Stomach (tissue), 9 donors: ENCODE data around the gene SF1. TPM values are rescaled to one million over a fixed set of nuclear protein-coding genes. Genes with fewer than 3 reads are reported as not detected.

Source experiments
- DNase-seq, 2 donors: peaks; one replicate each; pipeline versions ENCODE4 v3.0.0 to v3.0.0-alpha.2; 2013 to 2019
- H3K27ac ChIP-seq, 5 donors: fragments of 200-600 bp in 4 of 5; sonication (generic) in 4 of 5; one replicate each; pipeline ENCODE4 v1.5.1; 2013 to 2019; ENCODE audit warnings: mild to moderate bottlenecking in 1 of 5, moderate library complexity in 1 of 5
- H3K27me3 ChIP-seq, 3 donors: fragments of 200-600 bp; sonication (generic); one replicate each; pipeline ENCODE4 v1.5.1; 2017 to 2019; ENCODE audit warnings: mixed run types in 1 of 3
- H3K36me3 ChIP-seq, 4 donors: fragments of 200-600 bp; sonication (generic); 1 replicate in 3 of 4; 2 replicates in 1 of 4; pipeline ENCODE4 v1.5.1; 2016 to 2019
- H3K4me1 ChIP-seq, 4 donors: fragments of 200-600 bp; sonication (generic); one replicate each; pipeline ENCODE4 v1.5.1; 2016 to 2019
- H3K4me3 ChIP-seq, 4 donors: fragments of 200-600 bp; sonication (generic) in 3 of 4; one replicate each; pipeline ENCODE4 v1.5.1; 2016 to 2019; ENCODE audit warnings: mild to moderate bottlenecking in 1 of 4
- H3K9me3 ChIP-seq, 4 donors: fragments of 200-600 bp; sonication (generic); one replicate each; pipeline ENCODE4 v1.5.1; 2016 to 2019
- EP300 ChIP-seq: sonication (generic); formaldehyde crosslinking; IDR thresholded peaks from one replicate; pipeline ENCODE4 v1.6.1; 2017; ENCODE audit warnings: antibody characterized with exemption
- POLR2A ChIP-seq, 4 donors: fragments of 450-650 bp; IDR thresholded peaks; one replicate each; pipeline ENCODE4 v1.6.1; 2016; ENCODE audit warnings: antibody characterized with exemption in 4 of 4, control low read depth in 2 of 4, mild to moderate bottlenecking in 1 of 4, moderate library complexity in 1 of 4
- POLR2AphosphoS5 ChIP-seq, 3 donors: sonication (generic); formaldehyde crosslinking; IDR thresholded peaks; one replicate each; pipeline ENCODE4 v1.6.1; 2016; ENCODE audit warnings: antibody characterized with exemption in 3 of 3
- WGBS, 5 donors: extraction: QIAGEN DNeasy Blood & Tissue Kit in 3 of 5; methylation state at CpG; one replicate each; pipeline versions ENCODE4 v1.1.5 to v1.1.7; 2013 to 2018; 5-methylcytosine and 5-hydroxymethylcytosine counted together
- intact Hi-C: fragments of 100-400 bp; cut with DNase I; formaldehyde crosslinking; loops from one replicate; pipeline ENCODE4 v1.15.1; 2023; ENCODE audit warnings: low total_unique reads
- polyA plus RNA-seq, 3 donors: library from polyadenylated mRNA; stranded (reverse); fragments of 200-250 nt; gene quantifications; one replicate each; pipeline ENCODE4 v1.2.3, GENCODE V29; 2013
- total RNA-seq, 5 donors: library from RNA; depleted of rRNA; stranded (reverse); fragments of >200 nt; gene quantifications; one replicate each; pipeline versions ENCODE4 v1.1.0 to v1.2.3, GENCODE V29; 2014 to 2016
- TF ChIP-seq, protein P1 (sequence below), 7 experiments: fragments of 450-650 bp in 4 of 7; fragments of 200-600 bp in 3 of 7; sonication (generic) in 3 of 7; IDR thresholded peaks; one replicate each; pipeline ENCODE4 v1.5.1; 2016 to 2019; ENCODE audit warnings: antibody characterized with exemption in 7 of 7, control low read depth in 2 of 7, mild to moderate bottlenecking in 1 of 7
- donor health status: healthy with polysubstance abuse.
- donor health status: Bipolar disorder and iron deficiency.
- donor health status: healthy.

The SF1 gene
- total and polyA plus RNA-seq, 8 donors, result 57.5 to 341 (median 248) TPM

DNA sequence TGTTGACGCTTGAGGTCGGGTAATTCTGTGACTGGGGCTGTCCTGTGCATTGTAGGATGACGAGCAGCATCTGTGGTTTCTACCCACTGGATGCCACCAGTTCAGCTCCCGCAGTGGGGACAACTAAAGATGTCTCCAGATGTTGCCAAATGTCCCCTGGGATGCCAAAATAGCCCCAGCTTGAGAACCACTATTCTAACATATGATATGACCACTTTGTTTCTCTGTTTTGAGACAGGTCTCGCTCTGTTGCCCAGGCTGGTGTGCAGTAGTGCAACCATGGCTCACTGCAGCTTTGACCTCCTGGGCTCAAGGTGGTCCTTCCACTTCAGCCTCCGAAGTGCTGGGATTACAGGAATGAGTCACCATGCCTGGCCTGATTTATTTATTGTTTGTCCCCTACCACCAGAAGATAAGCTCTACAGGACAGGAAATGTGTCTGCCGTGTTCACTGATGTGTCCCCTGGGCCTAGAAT, 36.4 kb upstream of the SF1 start:
- Histone ChIP-seq H3K4me1 (peaks cover 1 to 11% (median 6%) of the 10 kb centered on the region in 4 donors), H3K4me3 (no peak overlapping the region), H3K9me3 (no peaks in the 10 kb centered on the region), H3K27me3 (no peaks in the 10 kb centered on the region), H3K36me3 (no peaks in the 10 kb centered on the region), H3K27ac (no peak overlapping the region)
- TF ChIP-seq EP300 (no peak), POLR2A (IDR thresholded peaks at IDR 0.05) (no peak), POLR2AphosphoS5 (IDR thresholded peaks at IDR 0.05) (no peak)
- TF ChIP-seq, protein P1, sequence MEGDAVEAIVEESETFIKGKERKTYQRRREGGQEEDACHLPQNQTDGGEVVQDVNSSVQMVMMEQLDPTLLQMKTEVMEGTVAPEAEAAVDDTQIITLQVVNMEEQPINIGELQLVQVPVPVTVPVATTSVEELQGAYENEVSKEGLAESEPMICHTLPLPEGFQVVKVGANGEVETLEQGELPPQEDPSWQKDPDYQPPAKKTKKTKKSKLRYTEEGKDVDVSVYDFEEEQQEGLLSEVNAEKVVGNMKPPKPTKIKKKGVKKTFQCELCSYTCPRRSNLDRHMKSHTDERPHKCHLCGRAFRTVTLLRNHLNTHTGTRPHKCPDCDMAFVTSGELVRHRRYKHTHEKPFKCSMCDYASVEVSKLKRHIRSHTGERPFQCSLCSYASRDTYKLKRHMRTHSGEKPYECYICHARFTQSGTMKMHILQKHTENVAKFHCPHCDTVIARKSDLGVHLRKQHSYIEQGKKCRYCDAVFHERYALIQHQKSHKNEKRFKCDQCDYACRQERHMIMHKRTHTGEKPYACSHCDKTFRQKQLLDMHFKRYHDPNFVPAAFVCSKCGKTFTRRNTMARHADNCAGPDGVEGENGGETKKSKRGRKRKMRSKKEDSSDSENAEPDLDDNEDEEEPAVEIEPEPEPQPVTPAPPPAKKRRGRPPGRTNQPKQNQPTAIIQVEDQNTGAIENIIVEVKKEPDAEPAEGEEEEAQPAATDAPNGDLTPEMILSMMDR (IDR thresholded peaks at IDR 0.05), result no peak
- DNase-seq, result no peak
- WGBS, 5 donors, result 62 to 75% (median 66%) methylated on average over 7 of the region's 7 CpGs
- intact Hi-C loops, result no loop called here

DNA sequence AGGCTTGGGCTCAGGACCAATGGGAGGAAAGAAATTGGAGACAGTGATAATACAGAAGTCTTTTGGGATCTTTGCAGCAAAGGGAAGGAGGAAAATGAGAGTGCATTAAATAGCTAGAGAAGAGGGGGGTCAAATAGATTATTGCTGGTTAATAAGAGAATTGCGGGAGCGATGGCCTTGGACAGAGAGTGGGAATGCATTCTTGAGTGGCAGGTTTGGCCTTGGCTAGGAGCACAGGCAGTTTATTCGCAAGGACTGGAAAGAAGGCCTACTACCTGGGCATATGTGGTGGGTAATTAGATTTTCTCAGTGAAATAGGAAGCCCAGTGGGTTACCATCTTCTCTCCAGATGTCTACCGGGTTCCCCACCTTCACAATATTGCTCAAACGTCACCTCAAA, 35.5 kb upstream of the SF1 start:
- intact Hi-C loops, result no loop called here
- Histone ChIP-seq H3K27me3 (no peaks in the 10 kb centered on the region), H3K9me3 (no peaks in the 10 kb centered on the region), H3K4me3 (no peak overlapping the region), H3K36me3 (no peaks in the 10 kb centered on the region), H3K4me1 (peaks cover 7 to 20% (median 15%) of the 10 kb centered on the region in 4 donors), H3K27ac (no peak overlapping the region)
- DNase-seq, result no peak
- TF ChIP-seq POLR2AphosphoS5 (IDR thresholded peaks at IDR 0.05) (no peak), POLR2A (IDR thresholded peaks at IDR 0.05) (no peak), EP300 (no peak)
- TF ChIP-seq, protein P1 (IDR thresholded peaks at IDR 0.05), result no peak
- WGBS, 5 donors, result 88 to 95% (median 93%) methylated on average over 5 of the region's 5 CpGs

DNA sequence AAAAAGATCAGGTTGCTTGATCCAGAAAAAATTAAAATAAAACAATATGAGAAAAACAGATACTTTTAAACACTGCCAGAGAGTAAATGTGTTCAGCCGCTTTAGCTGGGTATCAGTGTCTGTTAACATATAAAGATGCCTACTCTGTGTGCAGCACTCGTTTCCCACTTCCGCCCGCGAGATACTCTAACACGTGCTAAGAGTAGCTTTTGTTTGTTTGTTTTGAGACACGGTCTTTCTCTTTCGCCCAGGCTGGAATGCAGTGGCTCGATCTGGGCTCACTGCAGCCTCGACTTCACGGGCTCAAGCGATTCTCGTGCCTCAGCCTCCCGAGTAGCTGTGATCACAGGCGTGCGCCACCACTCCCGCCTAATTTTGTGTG, 32.5 kb upstream of the SF1 start:
- Histone ChIP-seq H3K27ac (peak overlapping the region; percentile 62 to 87 (median 82)), H3K9me3 (no peaks in the 10 kb centered on the region), H3K4me1 (peaks cover 7 to 28% (median 20%) of the 10 kb centered on the region in 4 donors), H3K36me3 (peaks cover 0 to 23% (median 20%) of the 10 kb centered on the region in 4 donors), H3K4me3 (peak overlapping the region; percentile 60 to 96 (median 90)), H3K27me3 (no peaks in the 10 kb centered on the region)
- no peak for TF ChIP-seq EP300
- TF ChIP-seq, protein P1 (IDR thresholded peaks at IDR 0.05), result no peak
- TF ChIP-seq POLR2AphosphoS5 (IDR thresholded peaks at IDR 0.05), result no peak
- no peak for TF ChIP-seq POLR2A (IDR thresholded peaks at IDR 0.05)
- WGBS, 5 donors, result 38 to 52% (median 43%) methylated on average over 17 of the region's 17 CpGs
- intact Hi-C loops, result no loop called here
- DNase-seq, result peak in 1 of 2 donors; percentile 32

DNA sequence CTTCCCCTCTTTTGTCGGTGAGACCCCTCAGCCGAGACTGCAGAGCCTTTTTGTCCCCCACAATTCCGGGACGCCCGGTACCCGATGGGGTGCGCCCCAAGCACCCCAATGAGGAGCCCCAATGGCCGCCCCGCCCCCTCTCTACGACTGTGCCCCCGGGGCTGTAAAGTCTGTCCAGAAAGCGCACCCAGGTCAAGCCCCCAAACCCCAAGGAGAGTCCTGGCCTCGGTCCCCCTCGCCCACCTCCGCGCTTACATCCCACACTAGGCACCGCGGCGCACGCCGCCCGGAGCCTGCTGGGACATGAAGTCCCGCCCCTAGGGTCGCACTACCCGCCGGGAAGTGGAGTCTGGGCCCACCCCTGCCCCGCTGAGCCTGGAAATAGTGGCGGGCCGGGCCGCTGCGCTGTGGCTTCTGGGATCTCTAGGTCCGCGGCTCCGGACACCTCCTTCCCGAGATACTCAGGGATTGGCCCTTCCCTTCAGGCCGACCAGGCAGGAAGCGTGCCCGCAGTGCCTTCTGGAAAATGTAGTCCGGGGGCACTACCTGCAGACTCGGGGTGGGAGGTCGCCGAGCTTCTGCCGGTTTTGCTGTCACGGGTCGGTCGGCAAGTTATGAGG, 32.0 kb upstream of the SF1 start, which contains the start of gene MEN1:
TSS of gene MEN1 (minus strand) at position 281 of the 620 bp plus-strand sequence. CDS start 442 bp downstream, outside the sequence.
- peak; percentile 97 to 99 for DNase-seq
- no peaks in the 10 kb centered on the region for H3K27me3 ChIP-seq
- intact Hi-C loops, result no loop called here
- H3K27ac ChIP-seq, result peak within 1 kb of the TSS; percentile 62 to 87 (median 82)
- H3K36me3 ChIP-seq, result peaks cover 2 to 28% (median 25%) of the 10 kb centered on the region in 4 donors
- H3K9me3 ChIP-seq, result no peaks in the 10 kb centered on the region
- 0 to 1% (median 0%) methylated on average over 21 to 46 of the region's 46 CpGs for WGBS, 5 donors
- peaks cover 7 to 28% (median 20%) of the 10 kb centered on the region in 4 donors for H3K4me1 ChIP-seq
- TF ChIP-seq EP300 (no peak), POLR2A (IDR thresholded peaks at IDR 0.05) (peak in 2 of 4 donors; percentile 32 to 55), POLR2AphosphoS5 (IDR thresholded peaks at IDR 0.05) (peak; percentile 80 to 98 (median 83))
- TF ChIP-seq, protein P1 (IDR thresholded peaks at IDR 0.05), result peak in 1 of 7 experiments; percentile 22
- peak within 1 kb of the TSS; percentile 60 to 96 (median 90) for H3K4me3 ChIP-seq
